GM19438 (cell line): ENCODE measurements around the gene ZDHHC11.
"Not testable (repeated sequence)": the region's sequence is repeated elsewhere in the genome, so short reads cannot be mapped to it uniquely, and the experiment has no call there.

ENCODE experiments used
- ATAC-seq: cut with Tn5 transposase; IDR thresholded peaks from one replicate; pipeline ENCODE4 v1.9.1; 2021; ENCODE audit warnings: low read depth; ENCODE audit not compliant: unreplicated experiment

The ZDHHC11 gene

GRCh38 chr5:816176-816575 lies 34.6 kb downstream of the ZDHHC11 start:
- ATAC-seq = no peak

- no peak for ATAC-seq
These were observed 35.3 kb downstream of the ZDHHC11 start for GRCh38 chr5:815449-815848.

GRCh38 chr5:813575-813974 lies 37.2 kb downstream of the ZDHHC11 start:
- not testable (repeated sequence) for ATAC-seq

- not testable (repeated sequence) for ATAC-seq
These were observed 39.4 kb downstream of the ZDHHC11 start for GRCh38 chr5:811384-811783.

GRCh38 chr5:807719-808514 lies 42.9 kb downstream of the ZDHHC11 start:
- ATAC-seq = not testable (repeated sequence)

GRCh38 chr5:801472-801871 lies 49.3 kb downstream of the ZDHHC11 start:
- no peak for ATAC-seq

- ATAC-seq = not testable (repeated sequence)
These were observed 49.7 kb downstream of the ZDHHC11 start for GRCh38 chr5:801055-801454.

- ATAC-seq = not testable (repeated sequence)
These were observed 52.2 kb downstream of the ZDHHC11 start for GRCh38 chr5:798505-799138.

- not testable (repeated sequence) for ATAC-seq
These were observed 52.8 kb downstream of the ZDHHC11 start for GRCh38 chr5:797986-798385.

GRCh38 chr5:795873-796272 lies 54.9 kb downstream of the ZDHHC11 start:
- not testable (repeated sequence) for ATAC-seq

GRCh38 chr5:794948-795347 lies 55.8 kb downstream of the ZDHHC11 start:
- ATAC-seq = not testable (repeated sequence)

- not testable (repeated sequence) for ATAC-seq
These were observed 62.1 kb downstream of the ZDHHC11 start for GRCh38 chr5:788703-789102.

GRCh38 chr5:787857-788233 lies 62.9 kb downstream of the ZDHHC11 start:
- not testable (repeated sequence) for ATAC-seq

- ATAC-seq = not testable (repeated sequence)
These were observed 63.4 kb downstream of the ZDHHC11 start for GRCh38 chr5:787224-787856.

GRCh38 chr5:785181-785705 lies 65.5 kb downstream of the ZDHHC11 start:
- peak; percentile 12 for ATAC-seq

GRCh38 chr5:784428-785177 lies 66.2 kb downstream of the ZDHHC11 start, which contains the start of gene ZDHHC11B:
ZDHHC11B (minus strand) TSS chr5:784729; CDS start chr5:766919, 17,810 bp downstream.
- ATAC-seq = peak; percentile 67

GRCh38 chr5:783881-784427 lies 66.8 kb downstream of the ZDHHC11 start:
- peak; percentile 5 for ATAC-seq

- ATAC-seq = not testable (repeated sequence)
These were observed 67.6 kb downstream of the ZDHHC11 start for GRCh38 chr5:783049-783802.

GRCh38 chr5:782356-782755 lies 68.4 kb downstream of the ZDHHC11 start:
- not testable (repeated sequence) for ATAC-seq
